ENCODE data around the gene FBXL12.
"Not testable (repeated sequence)": the region's sequence is repeated elsewhere in the genome, so short reads cannot be mapped to it uniquely, and the experiment has no call there.

FBXL12 gene

GRCh38 chr19:9818734-9819595 is at the start of gene FBXL12:
TSS of gene FBXL12 (minus strand) at chr19:9819079. CDS start at chr19:9818813, 266 bp downstream.
- DNase-seq (ENCODE audit: insufficient read length, low spot score), result peak; percentile 96
- FAIRE-seq, result peak; percentile 98

- DNase-seq (ENCODE audit: insufficient read length, low spot score) (no peak), FAIRE-seq (no peak)
These were observed 47.0 kb upstream of the FBXL12 start for GRCh38 chr19:9865732-9866501.

GRCh38 chr19:9863759-9864158 is 44.9 kb upstream of the FBXL12 start:
- DNase-seq (ENCODE audit: insufficient read length, low spot score) (no peak), FAIRE-seq (no peak)

- no peak for DNase-seq (ENCODE audit: insufficient read length, low spot score)
- no peak for FAIRE-seq
These were observed 44.1 kb upstream of the FBXL12 start for GRCh38 chr19:9862938-9863337.

- no peak for FAIRE-seq
- DNase-seq (ENCODE audit: insufficient read length, low spot score), result no peak
These were observed 42.6 kb upstream of the FBXL12 start for GRCh38 chr19:9861503-9861902.

- FAIRE-seq, result no peak
- DNase-seq (ENCODE audit: insufficient read length, low spot score), result no peak
These were observed 41.5 kb upstream of the FBXL12 start for GRCh38 chr19:9860407-9860806.

GRCh38 chr19:9858766-9859165 is 39.9 kb upstream of the FBXL12 start:
- FAIRE-seq, result no peak
- DNase-seq (ENCODE audit: insufficient read length, low spot score), result no peak

GRCh38 chr19:9857920-9858746 is 39.3 kb upstream of the FBXL12 start:
- FAIRE-seq, result peak; percentile 40
- DNase-seq (ENCODE audit: insufficient read length, low spot score), result no peak

- FAIRE-seq (no peak), DNase-seq (ENCODE audit: insufficient read length, low spot score) (no peak)
These were observed 38.3 kb upstream of the FBXL12 start for GRCh38 chr19:9857076-9857721.

GRCh38 chr19:9856609-9857008 is 37.7 kb upstream of the FBXL12 start:
- FAIRE-seq, result no peak

GRCh38 chr19:9854282-9854846 is 35.5 kb upstream of the FBXL12 start:
- DNase-seq (ENCODE audit: insufficient read length, low spot score), result no peak
- peak; percentile 36 for FAIRE-seq

More at GRCh38 chr19:9856609-9857008, 37.7 kb upstream of the FBXL12 start:
- no peak for DNase-seq (ENCODE audit: insufficient read length, low spot score)

- FAIRE-seq (no peak), DNase-seq (ENCODE audit: insufficient read length, low spot score) (no peak)
These were observed 31.5 kb upstream of the FBXL12 start for GRCh38 chr19:9850235-9850959.

- DNase-seq (ENCODE audit: insufficient read length, low spot score) (no peak), FAIRE-seq (no peak)
These were observed 30.9 kb upstream of the FBXL12 start for GRCh38 chr19:9849791-9850190.

- FAIRE-seq, result no peak
- no peak for DNase-seq (ENCODE audit: insufficient read length, low spot score)
These were observed 29.9 kb upstream of the FBXL12 start for GRCh38 chr19:9848762-9849161.

- DNase-seq (ENCODE audit: insufficient read length, low spot score), result no peak
- no peak for FAIRE-seq
These were observed 29.2 kb upstream of the FBXL12 start for GRCh38 chr19:9848060-9848459.

- DNase-seq (ENCODE audit: insufficient read length, low spot score), result peak; percentile 58
- FAIRE-seq, result peak; percentile 95
These were observed 28.3 kb upstream of the FBXL12 start for GRCh38 chr19:9847087-9847671.

- DNase-seq (ENCODE audit: insufficient read length, low spot score); FAIRE-seq: not testable (repeated sequence)
These were observed 24.9 kb upstream of the FBXL12 start for GRCh38 chr19:9843626-9844273.

- DNase-seq (ENCODE audit: insufficient read length, low spot score) (no peak), FAIRE-seq (no peak)
These were observed 24.2 kb upstream of the FBXL12 start for GRCh38 chr19:9842834-9843625.
